Endothelial cell of umbilical vein (primary cell): Measurements from ENCODE around the gene FAM111B. TPM values are rescaled to one million over a fixed set of nuclear protein-coding genes. Genes with fewer than 3 reads are reported as not detected.

Source experiments
- BruUV-seq: library from RNA; stranded (reverse); fragments of 400-500 nt; replicated peaks from 2 replicates; lab custom pipeline; 2021; lab: Mats Ljungman, UMichigan
- CTCF ChIA-PET: fragments of 300-600, 350-600 bp; sonication (Branson Sonifier 250); formaldehyde crosslinking; loops from one replicate; lab custom pipeline; 2021; ENCODE audit warnings: antibody characterized with exemption, inconsistent platforms; lab: Charles Lee
- POLR2A ChIA-PET: fragments of 300-600, 350-600 bp; sonication (Branson Sonifier 250); formaldehyde crosslinking; loops from one replicate; lab custom pipeline; 2021; ENCODE audit warnings: antibody characterized with exemption, inconsistent platforms; lab: Charles Lee
- DNase-seq: peaks from one replicate; pipeline ENCODE4 v3.0.0-alpha.2; 2011; ENCODE audit warnings: low read depth, low spot score
- FAIRE-seq: peaks from 2 replicates; lab custom pipeline; 2011; peaks lifted over from hg19 to GRCh38; lab: Jason Lieb, UNC
- H2AFZ ChIP-seq: 2 replicates; pipeline ENCODE4 v1.6.0; 2012; ENCODE audit warnings: low read depth, low read length, control low read depth, inconsistent platforms
- H3K27ac ChIP-seq: 2 replicates; pipeline ENCODE4 v1.5.1; 2011; ENCODE audit warnings: low read depth, mild to moderate bottlenecking, control low read depth, low read length, moderate library complexity; ENCODE audit not compliant: insufficient read depth
- H3K27me3 ChIP-seq, 2 experiments: 2 replicates each; pipeline versions ENCODE4 v1.6.0 to v1.6.1; 2011; ENCODE audit warnings: low read length in 2 of 2, mixed read lengths in 1 of 2; ENCODE audit not compliant: control insufficient read depth in 2 of 2, insufficient read depth in 2 of 2
- H3K36me3 ChIP-seq, 2 experiments: 2 replicates in 1 of 2; 3 replicates in 1 of 2; pipeline ENCODE4 v1.5.1; 2011; ENCODE audit warnings: low read length in 2 of 2, mild to moderate bottlenecking in 1 of 2, moderate library complexity in 1 of 2; ENCODE audit not compliant: control insufficient read depth in 2 of 2, insufficient read depth in 2 of 2; ENCODE audit errors: extremely low read depth in 1 of 2
- H3K4me1 ChIP-seq: 3 replicates; pipeline ENCODE4 v1.5.1; 2011; ENCODE audit warnings: mild to moderate bottlenecking, low read length; ENCODE audit not compliant: control insufficient read depth, insufficient read depth; ENCODE audit errors: extremely low read depth
- H3K4me2 ChIP-seq: 2 replicates; pipeline ENCODE4 v1.6.1; 2011; ENCODE audit warnings: low read length, control low read depth, mixed read lengths; ENCODE audit not compliant: insufficient read depth
- H3K4me3 ChIP-seq, 3 experiments: fragments of 200-600 bp in 1 of 3; sonication (generic), shearing (Covaris generic) in 1 of 3; replicated peaks in 1 of 3; 2 replicates each; pipeline ENCODE4 v1.5.1; 2011 to 2016; ENCODE audit warnings: control low read depth in 3 of 3, low read length in 3 of 3, mild to moderate bottlenecking in 2 of 3, inconsistent platforms in 1 of 3, low read depth in 1 of 3, moderate library complexity in 1 of 3; ENCODE audit not compliant: insufficient read depth in 1 of 3
- H3K79me2 ChIP-seq: 2 replicates; pipeline ENCODE4 v1.6.0; 2012; ENCODE audit warnings: low read length, inconsistent platforms; ENCODE audit not compliant: control insufficient read depth, insufficient read depth
- H3K9ac ChIP-seq: replicated peaks from 2 replicates; pipeline ENCODE3; 2011; ENCODE audit warnings: low read length, control low read depth; ENCODE audit not compliant: insufficient read depth; ENCODE audit errors: extremely low read depth
- H3K9me1 ChIP-seq: replicated peaks from 3 replicates; pipeline ENCODE4 v1.6.0; 2011; ENCODE audit warnings: mild to moderate bottlenecking, low read length; ENCODE audit not compliant: control insufficient read depth, insufficient read depth; ENCODE audit errors: extremely low read depth
- H3K9me3 ChIP-seq: replicated peaks from 2 replicates; pipeline ENCODE4 v1.5.1; 2012; ENCODE audit warnings: low read length, inconsistent platforms; ENCODE audit not compliant: control insufficient read depth, insufficient read depth
- H4K20me1 ChIP-seq: replicated peaks from 2 replicates; pipeline ENCODE3; 2011; ENCODE audit warnings: mild to moderate bottlenecking, low read length; ENCODE audit not compliant: control insufficient read depth, insufficient read depth; ENCODE audit errors: extremely low read depth
- EZH2 ChIP-seq: IDR thresholded peaks from 2 replicates; pipeline ENCODE4 v1.6.1; 2012; ENCODE audit warnings: borderline replicate concordance, low read depth, mild to moderate bottlenecking, moderate library complexity, low read length, inconsistent platforms; ENCODE audit not compliant: severe bottlenecking
- FOS ChIP-seq: IDR thresholded peaks from 2 replicates; pipeline ENCODE4 v1.6.1; 2011; ENCODE audit warnings: mild to moderate bottlenecking, low read length, moderate library complexity, borderline replicate concordance; ENCODE audit not compliant: insufficient read depth
- GATA2 ChIP-seq: IDR thresholded peaks from 2 replicates; pipeline ENCODE4 v1.7.0; 2011; ENCODE audit warnings: low read depth, mild to moderate bottlenecking, moderate library complexity, mixed read lengths, low read length; ENCODE audit not compliant: insufficient read length, insufficient read depth
- JUN ChIP-seq: IDR thresholded peaks from 2 replicates; pipeline ENCODE4 v1.6.1; 2011; ENCODE audit warnings: borderline replicate concordance, low read depth; ENCODE audit not compliant: insufficient read length, insufficient read depth
- MYC ChIP-seq: IDR thresholded peaks from one replicate; pipeline ENCODE4 v1.6.1; 2011; ENCODE audit warnings: mild to moderate bottlenecking, low read depth, low read length
- POLR2A ChIP-seq: IDR thresholded peaks from 2 replicates; pipeline ENCODE4 v1.6.1; 2012; ENCODE audit warnings: low read depth, mild to moderate bottlenecking, control low read depth, low read length
- POLR2AphosphoS5 ChIP-seq: IDR thresholded peaks from 2 replicates; pipeline ENCODE4 v1.6.1; 2012; ENCODE audit warnings: low read depth, mild to moderate bottlenecking, control low read depth, low read length, moderate library complexity; ENCODE audit not compliant: insufficient read depth
- dilution Hi-C: fragments of 300-500 bp; cut with MboI; formaldehyde crosslinking; loops from one replicate; pipeline ENCODE4 v1.15.0; 2019; ENCODE audit warnings: low sequenced_read_pairs; ENCODE audit not compliant: extremely low pct_ligation_motif_present
- intact Hi-C: fragments of 100-400 bp; cut with micrococcal nuclease; formaldehyde crosslinking; loops from one replicate; pipeline ENCODE4 v1.10.0; 2022
- polyA plus RNA-seq, 4 experiments: library from polyadenylated mRNA; depleted of rRNA in 3 of 4; stranded (reverse) in 3 of 4; unstranded in 1 of 4; fragments of >200 nt; gene quantifications; 2 replicates each; pipeline versions ENCODE4 v1.2.1 to v1.2.3, GENCODE V29; 2011 to 2012; ENCODE audit warnings: missing spikeins in 1 of 4
- total RNA-seq: library from RNA; stranded (reverse); gene quantifications from 2 replicates; pipeline ENCODE4 v1.2.3, GENCODE V29; 2021
- TF ChIP-seq, protein P1 (sequence below), 2 donors: IDR thresholded peaks; 1 replicate in 1 of 2; 2 replicates in 1 of 2; pipeline ENCODE4 v1.5.1; 2011; ENCODE audit warnings: low read length in 2 of 2, mild to moderate bottlenecking in 2 of 2, moderate library complexity in 2 of 2, control low read depth in 1 of 2, inconsistent platforms in 1 of 2, low read depth in 1 of 2; ENCODE audit not compliant: insufficient read depth in 1 of 2; ENCODE audit errors: extremely low read depth in 1 of 2
- TF ChIP-seq, protein P2 (sequence below): IDR thresholded peaks from 2 replicates; pipeline ENCODE4 v1.6.1; 2011; ENCODE audit not compliant: insufficient read depth, insufficient read length

The FAM111B gene
- total and polyA plus RNA-seq, 2 donors (not counting 3 experiments of a cell fraction or from before 2014, with no cell fraction given), result 2.7 to 21.9 TPM

- no peaks in the 10 kb centered on the region for H3K27me3 ChIP-seq
- FAIRE-seq, result no peak
- H4K20me1 ChIP-seq, result no peaks in the 10 kb centered on the region
- H3K9me3 ChIP-seq, result no peaks in the 10 kb centered on the region
- no peak overlapping the region for H2AFZ ChIP-seq
- ChIA-PET POLR2A (no interaction called here), CTCF (no interaction called here)
- no peak overlapping the region for H3K4me3 ChIP-seq
- TF ChIP-seq EZH2, result no peak
- TF ChIP-seq FOS, result no peak
- no peak for TF ChIP-seq JUN
- no peak for TF ChIP-seq POLR2AphosphoS5
- TF ChIP-seq MYC, result no peak
- no peak for TF ChIP-seq GATA2
- no peak for TF ChIP-seq POLR2A
- TF ChIP-seq, protein P1, sequence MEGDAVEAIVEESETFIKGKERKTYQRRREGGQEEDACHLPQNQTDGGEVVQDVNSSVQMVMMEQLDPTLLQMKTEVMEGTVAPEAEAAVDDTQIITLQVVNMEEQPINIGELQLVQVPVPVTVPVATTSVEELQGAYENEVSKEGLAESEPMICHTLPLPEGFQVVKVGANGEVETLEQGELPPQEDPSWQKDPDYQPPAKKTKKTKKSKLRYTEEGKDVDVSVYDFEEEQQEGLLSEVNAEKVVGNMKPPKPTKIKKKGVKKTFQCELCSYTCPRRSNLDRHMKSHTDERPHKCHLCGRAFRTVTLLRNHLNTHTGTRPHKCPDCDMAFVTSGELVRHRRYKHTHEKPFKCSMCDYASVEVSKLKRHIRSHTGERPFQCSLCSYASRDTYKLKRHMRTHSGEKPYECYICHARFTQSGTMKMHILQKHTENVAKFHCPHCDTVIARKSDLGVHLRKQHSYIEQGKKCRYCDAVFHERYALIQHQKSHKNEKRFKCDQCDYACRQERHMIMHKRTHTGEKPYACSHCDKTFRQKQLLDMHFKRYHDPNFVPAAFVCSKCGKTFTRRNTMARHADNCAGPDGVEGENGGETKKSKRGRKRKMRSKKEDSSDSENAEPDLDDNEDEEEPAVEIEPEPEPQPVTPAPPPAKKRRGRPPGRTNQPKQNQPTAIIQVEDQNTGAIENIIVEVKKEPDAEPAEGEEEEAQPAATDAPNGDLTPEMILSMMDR (IDR thresholded peaks at IDR 0.05; ENCODE audit: extremely low read depth in 1 of 2, insufficient read depth in 1 of 2, low read depth in 1 of 2, low read length in 2 of 2), result no peak
- TF ChIP-seq, protein P2, sequence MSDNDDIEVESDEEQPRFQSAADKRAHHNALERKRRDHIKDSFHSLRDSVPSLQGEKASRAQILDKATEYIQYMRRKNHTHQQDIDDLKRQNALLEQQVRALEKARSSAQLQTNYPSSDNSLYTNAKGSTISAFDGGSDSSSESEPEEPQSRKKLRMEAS, result no peak
- intact Hi-C loops (no loop called here), dilution Hi-C loops (no loop called here)
- no TSS peak for BruUV-seq
- no peaks in the 10 kb centered on the region for H3K9me1 ChIP-seq
- peaks cover 7% of the 10 kb centered on the region for H3K79me2 ChIP-seq
- no peak overlapping the region for H3K27ac ChIP-seq
- peaks cover 8% of the 10 kb centered on the region for H3K4me1 ChIP-seq
- no peak for DNase-seq
- no peak overlapping the region for H3K9ac ChIP-seq
- H3K4me2 ChIP-seq, result no peak overlapping the region
- no peaks in the 10 kb centered on the region for H3K36me3 ChIP-seq
Observed at GRCh38 chr11:59112494-59112893, 5.5 kb downstream of the FAM111B start.
